K562 (cell line): ENCODE results near the gene IGSF3. TPM values are rescaled to one million over a fixed set of nuclear protein-coding genes. Genes with fewer than 3 reads are reported as not detected.

Experiments used
- CBX3 ChIP-seq, 2 experiments: IDR thresholded peaks; 1 replicate in 1 of 2; 2 replicates in 1 of 2; pipeline ENCODE4 v1.6.1; 2012; ENCODE audit warnings: inconsistent platforms in 2 of 2, low read length in 2 of 2, borderline replicate concordance in 1 of 2, control low read depth in 1 of 2
- DACH1 ChIP-seq: fragments of 450-650 bp; IDR thresholded peaks from 2 replicates; pipeline ENCODE4 v1.6.1; 2018; ENCODE audit not compliant: partially characterized antibody
- ESRRA ChIP-seq: fragments of 450-650 bp; IDR thresholded peaks from 2 replicates; pipeline ENCODE4 v1.6.1; 2014; ENCODE audit warnings: low read depth, mild to moderate bottlenecking, moderate library complexity, borderline replicate concordance
- HNRNPLL ChIP-seq: fragments of 200-400 bp; formaldehyde crosslinking; IDR thresholded peaks from 2 replicates; pipeline ENCODE4 v1.6.1; 2017; ENCODE audit warnings: low read length, low read depth, mild to moderate bottlenecking; ENCODE audit not compliant: poor library complexity, severe bottlenecking
- HNRNPUL1 ChIP-seq: fragments of 200-400 bp; formaldehyde crosslinking; IDR thresholded peaks from 2 replicates; pipeline ENCODE4 v1.6.1; 2017; ENCODE audit warnings: low read length
- ID3 ChIP-seq, 2 experiments: fragments of 250-450 bp in 1 of 2; fragments of 450-650 bp in 1 of 2; sonication (Bioruptor Pico) in 1 of 2; IDR thresholded peaks; 2 replicates each; pipeline versions ENCODE4 v1.6.1 to v1.8.0; 2016 to 2021; ENCODE audit warnings: mild to moderate bottlenecking in 2 of 2, moderate library complexity in 2 of 2, missing compliant biosample characterization in 1 of 2, missing genetic modification characterization in 1 of 2
- IFI16 ChIP-seq: fragments of 250-450 bp; sonication (Bioruptor Pico); IDR thresholded peaks from 2 replicates; pipeline ENCODE4 v2.1.2; 2022; ENCODE audit warnings: mild to moderate bottlenecking, inconsistent platforms
- LCOR ChIP-seq: sonication (generic); formaldehyde crosslinking; IDR thresholded peaks from 2 replicates; pipeline ENCODE4 v1.8.0; 2022; ENCODE audit warnings: mild to moderate bottlenecking, missing genetic modification reagents
- PML ChIP-seq: IDR thresholded peaks from 2 replicates; pipeline ENCODE4 v1.6.1; 2012; ENCODE audit warnings: low read length, inconsistent platforms
- PYGO2 ChIP-seq: fragments of 450-650 bp; IDR thresholded peaks from 2 replicates; pipeline ENCODE4 v1.6.1; 2016; ENCODE audit warnings: mild to moderate bottlenecking, missing genetic modification characterization, moderate library complexity, missing compliant biosample characterization
- RAD21 ChIP-seq, 2 experiments: fragments of 250-450 bp in 1 of 2; fragments of 450-650 bp in 1 of 2; sonication (Bioruptor Pico) in 1 of 2; formaldehyde crosslinking in 1 of 2; IDR thresholded peaks in 1 of 2; conservative IDR thresholded peaks in 1 of 2; 2 replicates each; pipeline versions ENCODE4 v1.4.0 to v1.8.0; 2020 to 2022; ENCODE audit warnings: mild to moderate bottlenecking in 2 of 2, moderate library complexity in 1 of 2
- RB1 ChIP-seq: fragments of 450-650 bp; IDR thresholded peaks from 2 replicates; pipeline ENCODE4 v1.6.1; 2017; ENCODE audit warnings: low read depth, mild to moderate bottlenecking
- RBM39 ChIP-seq: fragments of 200-400 bp; formaldehyde crosslinking; optimal IDR thresholded peaks from 2 replicates; pipeline ENCODE3; 2018; ENCODE audit warnings: low read depth, low read length
- SMARCE1 ChIP-seq: fragments of 450-650 bp; IDR thresholded peaks from 2 replicates; pipeline ENCODE4 v1.7.1; 2016; ENCODE audit warnings: mild to moderate bottlenecking
- ZBTB34 ChIP-seq: fragments of 250-450 bp; sonication (Bioruptor Pico); IDR thresholded peaks from 2 replicates; pipeline ENCODE4 v1.8.0; 2021; ENCODE audit warnings: mild to moderate bottlenecking, moderate library complexity
- ZNF140 ChIP-seq: fragments of 250-450 bp; sonication (Bioruptor Pico); IDR thresholded peaks from 2 replicates; pipeline ENCODE4 v1.8.0; 2021; ENCODE audit warnings: moderate library complexity, mild to moderate bottlenecking, inconsistent platforms
- ZNF57 ChIP-seq: fragments of 450-650 bp; formaldehyde crosslinking; IDR thresholded peaks from 2 replicates; pipeline ENCODE4 v1.4.0; 2020; ENCODE audit warnings: mild to moderate bottlenecking, moderate library complexity
- ZNF583 ChIP-seq: fragments of 250-450 bp; sonication (Bioruptor Pico); IDR thresholded peaks from 2 replicates; pipeline ENCODE4 v1.4.0; 2020
- ZNF589 ChIP-seq: fragments of 200-800 bp; sonication (Bioruptor generic); IDR thresholded peaks from 2 replicates; pipeline ENCODE4 v1.6.1; 2016; ENCODE audit warnings: low read depth, missing genetic modification characterization, missing compliant biosample characterization
- ZNF668 ChIP-seq: fragments of 250-450 bp; sonication (Bioruptor Pico); IDR thresholded peaks from 2 replicates; pipeline ENCODE4 v1.8.0; 2022; ENCODE audit warnings: mild to moderate bottlenecking, inconsistent platforms
- polyA plus RNA-seq, 8 experiments: library from polyadenylated mRNA; depleted of rRNA in 4 of 8; stranded (reverse) in 5 of 8; unstranded in 3 of 8; fragments of >200 nt; fragmentation: Nextera tagmentation in 2 of 8; fragmentation: Illumina TruSeq in 1 of 8; extraction: Ambion mirVana in 2 of 8; extraction: Trizol in 1 of 8; gene quantifications; 2 replicates each; pipeline versions ENCODE4 v1.2.1 to v1.2.3, GENCODE V29; 2011 to 2014; ENCODE audit warnings: inconsistent platforms in 1 of 8, missing spikeins in 1 of 8
- total RNA-seq, 7 experiments: library from RNA; depleted of rRNA in 6 of 7; stranded (reverse); fragments of >200 nt in 6 of 7; fragmentation: Illumina TruSeq in 2 of 7; extraction: Trizol in 2 of 7; gene quantifications; 2 replicates each; pipeline versions ENCODE4 v1.2.1 to v1.2.3, GENCODE V29; 2011 to 2021; ENCODE audit warnings: low replicate concordance in 1 of 7
- TF ChIP-seq, protein P1 (sequence below): fragments of 450-650 bp; formaldehyde crosslinking; IDR thresholded peaks from 2 replicates; pipeline ENCODE4 v1.4.0; 2020; ENCODE audit warnings: mild to moderate bottlenecking, moderate library complexity
- TF ChIP-seq, protein P2 (sequence below): fragments of 200-800 bp; sonication (Bioruptor generic); IDR thresholded peaks from 2 replicates; pipeline ENCODE4 v1.6.1; 2017; ENCODE audit warnings: missing genetic modification characterization, missing compliant biosample characterization

IGSF3 gene
- total and polyA plus RNA-seq, 9 of the 15 experiments (the other 6 are each of a cell fraction or from before 2014, with no cell fraction given) = 1.1 to 15.0 (median 8.3) TPM

DNA sequence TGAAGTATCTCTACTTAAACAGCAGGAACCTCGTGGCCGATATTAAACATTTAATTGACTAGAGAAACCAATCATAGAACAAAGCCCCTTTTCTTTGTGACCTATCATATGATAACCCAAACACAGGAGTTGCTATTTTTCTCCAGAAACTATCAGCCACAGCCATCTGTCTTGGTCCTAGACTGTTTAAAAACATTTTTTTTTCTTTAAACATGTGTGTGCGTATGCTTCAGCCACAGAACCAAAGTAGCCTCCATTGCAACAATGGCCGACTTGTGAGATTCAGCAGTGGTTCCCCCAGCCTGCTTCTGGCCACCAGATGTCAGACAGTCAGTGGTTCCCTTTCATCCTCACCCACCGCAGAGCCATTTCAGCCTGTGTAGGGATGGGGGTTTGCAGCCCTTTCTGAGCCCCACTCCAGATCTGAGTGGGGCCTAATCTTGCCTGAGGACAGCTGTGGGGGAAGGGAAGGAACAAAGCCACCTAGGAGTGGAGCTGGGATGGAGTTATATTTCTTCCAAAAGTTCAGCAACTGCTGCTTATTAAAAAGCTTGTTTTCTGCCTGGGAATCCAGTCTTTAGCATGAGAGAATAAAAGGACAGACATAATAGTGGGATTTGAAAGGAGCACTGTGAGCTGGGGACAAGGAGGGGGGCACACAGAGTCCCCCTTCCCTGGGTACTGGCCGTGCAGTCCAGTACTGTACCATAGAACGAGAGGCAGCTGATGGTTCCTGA lies 11.7 kb upstream of the IGSF3 start (continued):
- 0 out of 2 replicates have a peak, but pooled peaks have one; percentile 30 for TF ChIP-seq ZBTB34 (CRISPR knock-in tag)
- TF ChIP-seq HNRNPUL1 = no peak
- TF ChIP-seq RAD21 (CRISPR knock-in tag; conservative IDR thresholded peaks at IDR 0.05 in 1 of 2, IDR thresholded peaks at IDR 0.05 in 1 of 2) = peak; percentile 28 to 55; a peak in 3 of 4 replicates
- peak; percentile 74; the same call in 1 of the 2 replicates for TF ChIP-seq PYGO2 (tag)
- peak; percentile 66; the same call in 1 of the 2 replicates for TF ChIP-seq ZNF140 (CRISPR knock-in tag)
- peak; percentile 94 for TF ChIP-seq ZNF583 (CRISPR knock-in tag)
- TF ChIP-seq, protein P1, sequence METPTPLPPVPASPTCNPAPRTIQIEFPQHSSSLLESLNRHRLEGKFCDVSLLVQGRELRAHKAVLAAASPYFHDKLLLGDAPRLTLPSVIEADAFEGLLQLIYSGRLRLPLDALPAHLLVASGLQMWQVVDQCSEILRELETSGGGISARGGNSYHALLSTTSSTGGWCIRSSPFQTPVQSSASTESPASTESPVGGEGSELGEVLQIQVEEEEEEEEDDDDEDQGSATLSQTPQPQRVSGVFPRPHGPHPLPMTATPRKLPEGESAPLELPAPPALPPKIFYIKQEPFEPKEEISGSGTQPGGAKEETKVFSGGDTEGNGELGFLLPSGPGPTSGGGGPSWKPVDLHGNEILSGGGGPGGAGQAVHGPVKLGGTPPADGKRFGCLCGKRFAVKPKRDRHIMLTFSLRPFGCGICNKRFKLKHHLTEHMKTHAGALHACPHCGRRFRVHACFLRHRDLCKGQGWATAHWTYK (CRISPR knock-in tag) = peak; percentile 93
- TF ChIP-seq, protein P2, sequence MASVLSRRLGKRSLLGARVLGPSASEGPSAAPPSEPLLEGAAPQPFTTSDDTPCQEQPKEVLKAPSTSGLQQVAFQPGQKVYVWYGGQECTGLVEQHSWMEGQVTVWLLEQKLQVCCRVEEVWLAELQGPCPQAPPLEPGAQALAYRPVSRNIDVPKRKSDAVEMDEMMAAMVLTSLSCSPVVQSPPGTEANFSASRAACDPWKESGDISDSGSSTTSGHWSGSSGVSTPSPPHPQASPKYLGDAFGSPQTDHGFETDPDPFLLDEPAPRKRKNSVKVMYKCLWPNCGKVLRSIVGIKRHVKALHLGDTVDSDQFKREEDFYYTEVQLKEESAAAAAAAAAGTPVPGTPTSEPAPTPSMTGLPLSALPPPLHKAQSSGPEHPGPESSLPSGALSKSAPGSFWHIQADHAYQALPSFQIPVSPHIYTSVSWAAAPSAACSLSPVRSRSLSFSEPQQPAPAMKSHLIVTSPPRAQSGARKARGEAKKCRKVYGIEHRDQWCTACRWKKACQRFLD (CRISPR knock-in tag) = peak; percentile 92
- TF ChIP-seq HNRNPLL = peak; percentile 3
- no peak for TF ChIP-seq DACH1
- TF ChIP-seq RB1 = 0 out of 2 replicates have a peak, but pooled peaks have one; percentile 51
- TF ChIP-seq IFI16 (CRISPR knock-in tag) = peak; percentile 43; the same call in 1 of the 2 replicates
- TF ChIP-seq CBX3 (IDR thresholded peaks at IDR 0.05; ENCODE audit: borderline replicate concordance in 1 of 2, low read length in 2 of 2) = 0 out of 3 replicates have a peak, but pooled peaks of 1 of the 2 experiments have one; percentile 17
- no peak for TF ChIP-seq PML
- peak; percentile 43; the same call in 1 of the 2 replicates for TF ChIP-seq ZNF57 (CRISPR knock-in tag)
- peak; percentile 61 for TF ChIP-seq ZNF589 (CRISPR knock-in tag)
- TF ChIP-seq ZNF668 (CRISPR knock-in tag) = peak; percentile 88
- peak; percentile 56 for TF ChIP-seq RBM39
- 0 out of 2 replicates have a peak, but pooled peaks have one; percentile 6 for TF ChIP-seq LCOR
- no peak for TF ChIP-seq ESRRA
- TF ChIP-seq SMARCE1 = 0 out of 2 replicates have a peak, but pooled peaks have one; percentile 1
- no peak for TF ChIP-seq ID3 (CRISPR knock-in tag; IDR thresholded peaks at IDR 0.05)
- peak; percentile 96 for TF ChIP-seq ID3 (tag; IDR thresholded peaks at IDR 0.05)
